Choroid plexus epithelial cell (primary cell): Measurements from ENCODE around the gene SEMA6D.

Experiments used
- DNase-seq: peaks from one replicate; pipeline ENCODE4 v3.0.0-alpha.2; 2010; ENCODE audit warnings: low read depth
- H3K4me3 ChIP-seq: 2 replicates; pipeline ENCODE4 v1.5.1; 2011; ENCODE audit warnings: low read depth, mild to moderate bottlenecking, control low read depth, low read length, moderate library complexity
- CTCF ChIP-seq: conservative IDR thresholded peaks from 2 replicates; pipeline ENCODE4 v1.5.1; 2011; ENCODE audit warnings: low read depth, mild to moderate bottlenecking, control low read depth, inconsistent platforms, low read length, moderate library complexity

SEMA6D gene

GRCh38 chr15:47725906-47726305 is 8.6 kb downstream of the SEMA6D start:
- no peak for TF ChIP-seq CTCF
- no peak overlapping the region for H3K4me3 ChIP-seq
- no peak for DNase-seq

- TF ChIP-seq CTCF = no peak
- DNase-seq = no peak
- no peak overlapping the region for H3K4me3 ChIP-seq
These were observed 9.1 kb downstream of the SEMA6D start for GRCh38 chr15:47726399-47726823.

- TF ChIP-seq CTCF = no peak
- no peak for DNase-seq
- no peak overlapping the region for H3K4me3 ChIP-seq
These were observed 9.8 kb downstream of the SEMA6D start for GRCh38 chr15:47727137-47727536.

GRCh38 chr15:47727676-47728075 is 10.4 kb downstream of the SEMA6D start:
- TF ChIP-seq CTCF = no peak
- H3K4me3 ChIP-seq = no peak overlapping the region
- no peak for DNase-seq

- DNase-seq = no peak
- no peak for TF ChIP-seq CTCF
- no peak overlapping the region for H3K4me3 ChIP-seq
These were observed 11.1 kb downstream of the SEMA6D start for GRCh38 chr15:47728426-47728825.

- no peak overlapping the region for H3K4me3 ChIP-seq
- no peak for TF ChIP-seq CTCF
- no peak for DNase-seq
These were observed 11.6 kb downstream of the SEMA6D start for GRCh38 chr15:47728886-47729285.

- no peak for TF ChIP-seq CTCF
- no peak overlapping the region for H3K4me3 ChIP-seq
- DNase-seq = no peak
These were observed 13.9 kb downstream of the SEMA6D start for GRCh38 chr15:47731230-47731629.
